NCI-H146 treated with DMSO at 0.1 percent for 48 hours (cell line): ENCODE measurements around the gene NOL3.

ENCODE experiments used
- DNase-seq: peaks from one replicate; lab custom pipeline; 2025; ENCODE audit not compliant: unreplicated experiment; lab: John Stamatoyannopoulos, UW

The NOL3 gene

DNA sequence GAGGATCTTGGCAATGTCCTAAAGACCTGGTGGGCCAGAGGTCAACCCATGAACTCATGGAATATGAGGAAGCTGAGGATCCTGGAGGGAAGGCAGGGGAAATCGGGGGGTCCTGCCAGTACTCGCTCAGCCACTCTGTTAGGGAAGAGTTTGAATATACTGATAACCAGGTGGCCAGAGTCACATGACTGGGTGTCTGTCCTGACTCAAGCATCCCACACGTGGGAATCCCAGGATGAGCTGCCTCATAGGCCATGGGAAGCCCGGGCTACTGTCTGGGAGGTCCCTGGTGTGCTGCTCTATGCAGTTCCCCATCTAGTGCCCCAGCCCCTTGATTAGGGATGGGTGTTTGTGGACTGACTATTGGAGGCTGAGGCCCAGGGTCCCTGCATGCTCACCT is 18.0 kb downstream of the NOL3 start:
- no peak for DNase-seq

DNA sequence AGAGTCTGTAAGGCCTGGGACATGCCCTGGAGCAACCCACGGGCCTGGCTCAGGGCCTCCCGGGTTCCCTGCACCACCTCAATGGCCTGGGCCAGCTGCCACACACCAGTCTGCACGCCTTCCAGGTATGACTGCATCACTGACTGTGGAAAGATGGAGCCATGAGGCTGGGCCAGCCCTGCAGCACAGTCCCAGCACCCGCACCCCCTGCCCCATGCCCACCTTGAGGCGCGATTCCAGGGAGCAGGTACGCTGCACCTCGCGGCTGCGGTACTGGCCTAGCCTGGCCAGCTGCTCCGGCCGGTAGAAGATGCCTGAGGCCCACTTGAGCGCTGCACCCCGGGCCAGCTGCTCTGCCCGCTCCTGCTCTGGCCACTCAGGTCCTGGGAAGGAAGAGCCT is 18.5 kb downstream of the NOL3 start:
- no peak for DNase-seq

DNA sequence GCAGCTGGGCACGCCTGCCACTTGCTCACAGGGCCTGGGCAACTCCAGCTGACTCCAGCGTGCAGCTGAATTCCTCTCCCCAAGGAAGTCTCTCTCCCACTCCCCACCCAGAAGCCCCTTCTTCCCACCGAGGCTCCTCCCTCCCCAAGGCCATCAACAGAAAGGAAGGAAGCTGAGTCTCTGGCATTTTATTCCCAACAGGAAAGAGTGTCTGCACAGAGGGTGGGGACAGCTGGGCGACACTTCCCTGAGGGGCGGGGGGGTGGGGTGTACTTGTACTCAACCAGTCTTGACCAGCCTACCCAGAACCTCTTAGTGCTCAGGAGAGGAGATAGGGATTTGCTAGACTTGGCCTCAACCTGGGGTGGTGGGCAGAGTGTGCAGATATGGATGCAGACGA is 19.7 kb downstream of the NOL3 start, which contains the start of gene EXOC3L1:
Gene EXOC3L1 (minus strand): TSS at position 96 of the 400 bp plus-strand sequence. CDS start 460 bp downstream, outside the sequence.
- DNase-seq: no peak

GRCh38 chr16:67190448-67191399 is 20.4 kb downstream of the NOL3 start:
- no peak for DNase-seq

- no peak for DNase-seq
These were observed 21.2 kb downstream of the NOL3 start for GRCh38 chr16:67191411-67191994.

DNA sequence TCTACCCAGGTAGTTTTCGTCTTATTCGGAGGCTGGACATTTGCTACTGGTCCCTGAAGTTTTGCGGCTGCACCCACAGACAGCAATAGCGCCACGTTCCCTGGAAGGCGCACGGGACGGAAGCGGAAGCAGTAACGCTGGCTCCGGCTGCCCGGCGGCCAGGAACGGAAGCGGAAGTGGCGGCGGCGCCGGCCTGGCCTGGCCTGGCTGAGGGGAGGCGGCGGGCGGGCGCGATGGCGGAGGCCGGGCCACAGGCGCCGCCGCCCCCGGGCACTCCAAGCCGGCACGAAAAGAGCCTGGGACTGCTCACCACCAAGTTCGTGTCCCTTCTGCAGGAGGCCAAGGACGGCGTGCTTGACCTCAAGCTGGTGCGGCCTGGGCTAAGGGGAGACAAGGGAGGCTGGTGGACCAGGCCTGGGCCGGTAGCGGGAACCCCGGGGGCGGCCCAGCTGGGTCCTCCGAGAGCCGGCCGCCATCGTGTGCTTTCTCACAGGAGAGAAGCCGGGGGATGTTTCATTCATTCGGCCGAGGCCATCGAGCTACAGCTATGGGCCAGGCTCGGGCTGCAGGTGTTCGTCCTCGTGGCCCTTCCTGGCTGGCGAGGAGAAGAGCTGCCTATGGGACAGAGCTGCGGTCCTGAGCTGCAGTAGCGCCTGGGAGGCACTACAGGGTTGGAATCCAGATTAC is 21.8 kb downstream of the NOL3 start, which contains the start of gene E2F4:
Gene E2F4 (plus strand): TSS at position 161 of the 687 bp plus-strand sequence. CDS start 73 bp downstream, at position 234.
- peak; percentile 51 for DNase-seq

GRCh38 chr16:67192781-67193361 is 22.5 kb downstream of the NOL3 start:
- no peak for DNase-seq

GRCh38 chr16:67193536-67193935 is 23.2 kb downstream of the NOL3 start:
- DNase-seq: no peak

- no peak for DNase-seq
These were observed 23.9 kb downstream of the NOL3 start for GRCh38 chr16:67194260-67194659.

DNA sequence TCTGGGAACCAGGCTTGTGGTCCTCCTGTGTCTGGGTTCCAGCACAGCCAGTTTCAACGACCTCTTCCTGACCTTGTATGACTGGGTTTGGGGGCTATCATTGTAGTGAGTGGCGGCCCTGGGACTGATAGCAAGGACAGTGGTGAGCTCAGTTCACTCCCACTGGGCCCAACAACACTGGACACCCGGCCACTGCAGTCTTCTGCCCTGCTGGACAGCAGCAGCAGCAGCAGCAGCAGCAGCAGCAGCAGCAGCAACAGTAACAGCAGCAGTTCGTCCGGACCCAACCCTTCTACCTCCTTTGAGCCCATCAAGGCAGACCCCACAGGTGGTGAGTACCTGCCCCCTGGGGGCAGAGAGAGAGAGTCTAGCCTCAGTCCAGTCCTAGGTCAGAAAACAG is 25.3 kb downstream of the NOL3 start:
- DNase-seq: no peak

DNA sequence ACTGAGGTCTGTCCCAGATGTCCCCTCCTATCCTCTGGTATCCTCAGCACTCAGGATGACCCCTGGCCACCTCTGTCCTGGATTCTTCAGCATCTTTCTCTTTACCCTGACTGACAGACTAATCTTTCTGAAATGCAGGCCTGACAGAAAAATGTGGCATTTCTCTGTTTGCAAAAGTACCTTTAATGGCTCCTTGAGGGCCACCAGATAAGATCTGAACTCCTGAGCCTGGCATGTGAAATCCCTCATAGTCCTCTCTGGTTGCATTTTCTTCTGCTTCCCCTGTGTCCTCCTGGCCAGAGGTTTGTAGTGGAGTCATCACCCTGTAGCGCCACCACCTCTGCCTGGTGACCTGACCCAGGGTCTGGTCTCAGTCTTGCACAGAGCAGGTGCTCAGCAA is 26.5 kb downstream of the NOL3 start:
- DNase-seq: no peak

DNA sequence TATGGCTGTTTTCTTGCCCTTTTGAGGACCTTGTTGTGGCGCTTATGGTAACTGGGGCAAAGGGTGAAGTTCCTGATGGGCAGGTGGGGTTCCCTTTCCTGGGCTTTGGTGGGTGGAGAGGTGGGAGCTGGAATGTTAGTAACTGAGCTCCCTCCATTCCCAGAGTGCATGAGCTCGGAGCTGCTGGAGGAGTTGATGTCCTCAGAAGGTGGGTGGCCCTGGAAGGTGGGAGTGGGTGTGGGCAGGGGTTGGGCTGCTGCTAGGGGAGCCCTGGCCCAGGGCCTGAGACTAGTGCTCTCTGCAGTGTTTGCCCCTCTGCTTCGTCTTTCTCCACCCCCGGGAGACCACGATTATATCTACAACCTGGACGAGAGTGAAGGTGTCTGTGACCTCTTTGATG is 27.4 kb downstream of the NOL3 start:
- no peak for DNase-seq

DNA sequence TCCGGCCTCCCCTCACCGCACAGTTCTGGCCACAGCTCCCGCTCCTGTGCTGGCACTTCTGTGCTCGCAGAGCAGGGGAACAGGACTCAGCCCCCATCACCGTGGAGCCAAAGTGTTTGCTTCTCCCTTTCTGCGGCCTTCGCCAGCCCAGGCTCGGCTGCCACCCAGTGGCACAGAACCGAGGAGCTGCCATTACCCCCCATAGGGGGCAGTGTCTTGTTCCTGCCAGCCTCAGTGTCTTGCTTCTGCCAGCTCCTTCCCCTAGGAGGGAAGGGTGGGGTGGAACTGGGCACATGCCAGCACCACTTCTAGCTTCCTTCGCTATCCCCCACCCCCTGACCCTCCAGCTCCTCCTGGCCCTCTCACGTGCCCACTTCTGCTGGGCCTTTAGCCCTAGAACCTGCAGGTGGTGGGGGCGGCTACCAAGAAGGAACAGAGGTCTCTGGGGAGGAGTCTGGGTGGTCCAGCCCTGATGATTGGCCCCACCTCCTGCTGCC is 27.9 kb downstream of the NOL3 start:
- DNase-seq: no peak

DNA sequence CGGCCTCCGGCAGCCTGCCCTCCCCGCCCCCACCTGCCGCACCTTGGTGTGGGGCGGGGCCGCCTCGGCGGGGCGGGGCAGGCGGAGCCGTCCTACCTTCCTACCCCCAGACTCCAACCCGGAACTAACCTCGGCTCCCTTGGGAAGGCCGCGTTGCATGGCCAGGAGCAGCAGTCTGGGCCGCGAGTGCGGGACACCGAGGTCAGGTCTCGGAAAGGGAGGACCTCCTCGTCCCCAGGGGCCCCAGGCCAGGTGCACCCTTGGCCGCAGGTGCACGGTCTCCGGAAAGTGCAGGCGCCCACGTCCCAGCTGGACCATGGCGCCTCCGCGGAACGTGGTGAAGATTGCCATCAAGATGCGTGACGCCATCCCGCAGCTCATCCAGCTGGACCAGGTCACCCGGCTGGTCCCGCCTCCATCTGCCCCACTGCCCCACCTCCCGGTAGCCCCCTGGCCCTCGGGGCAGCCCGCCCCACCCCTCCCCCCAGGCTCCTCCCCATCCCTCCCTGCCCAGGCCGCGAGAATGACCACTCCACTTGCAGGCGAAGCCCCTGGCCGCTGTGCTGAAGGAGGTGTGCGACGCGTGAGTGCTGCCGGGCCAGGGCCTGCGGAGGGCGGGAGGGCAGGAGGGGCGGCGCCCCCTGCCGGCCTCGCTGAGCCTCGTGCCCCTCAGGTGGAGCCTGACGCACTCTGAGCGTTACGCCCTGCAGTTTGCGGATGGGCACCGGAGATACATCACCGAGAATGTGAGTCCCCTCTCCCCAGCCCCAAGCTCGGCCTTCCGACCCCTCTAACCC is 28.9 kb downstream of the NOL3 start, which contains the start of gene ELMO3:
Gene ELMO3 (plus strand): TSS at position 121 of the 797 bp plus-strand sequence. CDS start 196 bp downstream, at position 317.
- peak; percentile 49 for DNase-seq

DNA sequence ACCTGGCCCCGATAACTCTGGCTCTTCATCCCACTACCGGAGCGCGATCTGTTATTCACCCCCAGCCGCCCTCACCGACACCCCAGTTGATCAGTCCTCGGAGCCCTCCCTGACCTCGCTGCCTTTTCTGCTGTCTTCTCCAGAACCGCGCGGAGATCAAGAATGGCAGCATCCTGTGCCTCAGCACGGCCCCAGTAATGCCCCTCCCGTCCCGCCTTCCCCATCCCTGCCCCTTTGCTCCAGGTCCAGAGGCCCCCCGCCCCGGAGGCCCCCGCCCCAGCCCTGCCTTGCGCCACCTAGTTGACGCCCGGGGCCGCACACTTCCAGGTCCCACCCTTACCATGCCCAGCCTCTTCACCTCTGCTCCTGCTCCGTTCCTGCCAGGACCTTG is 29.5 kb downstream of the NOL3 start:
- DNase-seq: peak; percentile 25

GRCh38 chr16:67200491-67200890 is 30.2 kb downstream of the NOL3 start:
- no peak for DNase-seq

- no peak for DNase-seq
These were observed 31.3 kb downstream of the NOL3 start for GRCh38 chr16:67201411-67202345.

GRCh38 chr16:67202426-67202825 is 32.1 kb downstream of the NOL3 start:
- no peak for DNase-seq

DNA sequence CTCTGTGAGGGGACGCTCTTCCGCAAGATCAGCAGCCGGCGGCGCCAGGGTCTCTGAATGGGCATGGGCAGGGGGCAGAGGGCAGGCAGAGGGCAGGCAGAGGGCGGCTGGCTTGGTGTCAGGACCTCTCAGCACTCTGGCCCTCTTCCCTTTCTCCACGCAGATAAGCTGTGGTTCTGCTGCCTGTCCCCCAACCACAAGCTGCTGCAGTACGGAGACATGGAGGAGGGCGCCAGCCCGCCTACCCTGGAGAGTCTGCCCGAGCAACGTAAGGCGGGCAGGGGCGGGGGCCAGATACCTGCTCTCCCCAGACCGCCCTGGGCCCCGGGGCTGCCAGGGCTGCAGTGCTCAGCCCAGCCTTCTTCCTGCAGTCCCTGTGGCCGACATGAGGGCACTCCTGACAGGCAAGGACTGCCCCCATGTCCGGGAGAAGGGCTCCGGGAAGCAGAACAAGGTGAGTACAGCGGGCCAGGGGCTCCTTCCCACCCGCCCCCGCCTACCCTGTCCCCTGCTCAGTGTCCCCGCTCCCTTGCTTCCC is 32.7 kb downstream of the NOL3 start:
- DNase-seq: no peak
